AG08395 (cell line): ENCODE measurements around the gene CMTM6.
"Not testable (repeated sequence)": the region's sequence is repeated elsewhere in the genome, so short reads cannot be mapped to it uniquely, and the experiment has no call there.

Source experiments
- DNase-seq: peaks from one replicate; pipeline ENCODE4 v3.0.0; 2012; ENCODE audit warnings: mixed read lengths, low spot score

The CMTM6 gene

GRCh38 chr3:32502118-32502945 is at the start of gene CMTM6:
CMTM6 (minus strand) TSS chr3:32502852; CDS start chr3:32502745, 107 bp downstream.
- DNase-seq, result peak; percentile 97

- DNase-seq, result no peak
Measured at GRCh38 chr3:32552013-32552412, 49.4 kb upstream of the CMTM6 start.

- DNase-seq, result no peak
Measured at GRCh38 chr3:32551496-32551895, 48.8 kb upstream of the CMTM6 start.

DNA sequence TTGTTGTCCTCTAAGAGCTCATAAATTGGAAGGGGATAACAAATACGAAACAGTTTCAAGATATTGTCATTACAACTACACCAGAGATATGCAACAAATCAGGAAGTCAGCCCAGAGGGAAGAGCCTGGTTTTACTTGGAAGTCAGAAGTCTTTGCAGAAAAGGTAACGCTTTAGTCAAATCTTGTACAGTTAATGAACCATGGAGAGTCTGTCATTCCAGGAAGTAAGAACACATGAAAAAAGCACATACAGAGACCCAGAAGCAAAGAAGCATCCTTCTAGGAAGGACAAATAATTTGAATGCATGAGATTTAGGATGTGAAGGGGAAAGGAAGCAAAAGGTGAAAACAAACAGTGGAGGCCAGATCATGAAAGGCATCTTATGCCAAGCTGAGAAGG is 48.4 kb upstream of the CMTM6 start:
- DNase-seq, result no peak

DNA sequence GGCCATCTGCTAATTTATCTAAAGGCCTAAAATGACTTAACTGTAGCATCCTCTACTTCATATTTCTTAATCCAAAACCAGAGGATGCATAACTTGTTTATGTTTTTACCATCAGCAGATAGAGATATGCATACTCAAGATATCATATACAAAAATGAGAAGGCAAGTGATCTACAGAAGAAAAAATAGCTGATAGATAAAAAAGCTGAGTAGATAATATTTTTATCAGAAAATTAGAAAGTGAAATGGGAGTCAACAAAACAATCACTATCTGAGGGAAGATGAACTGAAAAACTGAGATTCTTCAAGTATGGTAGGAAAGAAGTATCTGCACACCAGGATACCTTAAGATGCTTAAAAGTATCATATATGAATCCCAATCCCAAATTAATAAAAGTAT is 42.7 kb upstream of the CMTM6 start:
- no peak for DNase-seq

GRCh38 chr3:32544894-32545293 is 42.2 kb upstream of the CMTM6 start:
- no peak for DNase-seq

DNA sequence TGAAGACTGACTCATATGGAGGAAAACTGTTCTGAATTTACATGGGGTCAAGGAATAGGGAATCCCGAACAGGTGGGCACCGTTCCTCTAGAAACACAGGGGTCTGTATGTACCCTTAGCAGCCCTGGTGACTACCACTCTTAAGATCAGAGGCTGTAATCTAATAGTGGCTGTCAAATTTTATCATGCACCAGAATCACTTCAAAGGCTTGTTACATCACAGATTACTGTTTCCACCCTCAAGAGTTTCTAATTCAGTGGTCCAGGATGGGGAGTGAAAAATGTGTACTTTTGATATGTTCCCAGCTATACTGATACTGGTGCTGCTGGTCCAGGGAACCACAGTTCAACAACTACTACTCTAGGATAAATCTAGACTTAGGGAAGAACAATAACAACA is 40.2 kb upstream of the CMTM6 start:
- no peak for DNase-seq

- no peak for DNase-seq
Measured at GRCh38 chr3:32540899-32541298, 38.2 kb upstream of the CMTM6 start.

DNA sequence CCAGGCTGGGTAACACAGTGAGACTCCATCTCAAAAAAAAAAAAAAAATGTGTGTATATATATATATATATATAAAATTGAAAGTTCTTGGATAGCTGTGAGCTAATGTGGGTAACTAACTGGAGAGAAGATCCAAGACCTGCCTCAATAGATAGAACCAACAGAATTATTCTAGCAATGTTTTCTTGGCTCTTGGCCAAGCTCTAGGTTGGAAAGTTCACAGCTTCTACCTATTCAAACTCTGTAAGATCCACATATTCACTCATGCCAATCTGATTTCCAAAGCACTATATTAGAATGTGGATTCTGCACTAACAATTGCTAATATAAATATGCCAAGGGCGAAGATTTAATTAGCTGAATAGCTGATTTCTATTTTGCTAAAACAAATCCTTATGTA is 29.8 kb upstream of the CMTM6 start:
- DNase-seq, result no peak

DNA sequence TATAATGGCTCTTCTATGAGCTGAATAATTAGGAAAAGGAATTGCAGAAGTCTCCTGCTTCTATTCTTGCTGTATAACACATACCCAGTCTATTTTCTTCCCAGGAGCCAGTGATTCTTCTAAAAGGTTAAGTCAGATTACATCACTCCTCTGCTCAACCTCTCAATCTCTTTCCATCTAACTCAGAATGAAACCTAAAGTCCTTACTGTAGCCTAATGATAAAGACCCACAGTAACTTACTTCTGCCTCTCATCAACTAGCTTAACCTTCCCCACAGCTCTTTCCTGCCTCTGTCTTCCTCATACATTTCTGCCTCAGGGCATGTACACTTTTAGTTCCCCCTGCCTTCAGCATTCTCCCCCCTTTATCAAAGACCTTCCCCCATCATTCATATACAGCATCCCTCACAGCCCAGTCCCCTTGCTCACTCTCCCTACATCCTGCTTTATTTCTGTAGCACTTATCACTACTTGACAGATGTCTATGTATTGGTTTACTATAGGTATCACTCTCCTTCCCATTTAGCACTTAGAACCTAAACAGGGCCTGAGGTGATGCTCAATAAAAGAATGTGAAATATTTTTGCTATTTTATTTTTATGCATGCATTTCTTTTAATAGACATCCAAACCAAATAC is 28.5 kb upstream of the CMTM6 start:
- no peak for DNase-seq

GRCh38 chr3:32525720-32526119 is 23.1 kb upstream of the CMTM6 start:
- DNase-seq, result no peak

GRCh38 chr3:32522682-32523081 is 20.0 kb upstream of the CMTM6 start:
- no peak for DNase-seq

DNA sequence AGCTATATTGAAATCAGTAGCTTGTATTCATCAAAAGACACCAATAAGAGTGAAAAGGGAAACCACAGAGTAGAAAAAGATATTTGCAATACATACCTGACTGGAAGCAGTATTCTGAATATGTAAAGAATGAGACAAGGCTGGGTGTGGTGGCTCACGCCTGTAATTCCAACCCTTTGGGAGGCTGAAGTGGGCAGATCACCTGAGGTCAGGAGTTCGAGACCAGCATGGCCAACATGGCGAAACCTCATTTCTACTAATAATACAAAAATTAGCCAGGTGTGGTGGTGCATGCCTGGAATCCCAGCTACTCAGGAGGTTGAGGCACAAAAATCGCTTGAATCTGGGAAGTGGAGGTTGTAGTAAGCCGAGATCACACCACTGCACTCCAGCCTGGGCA is 16.3 kb upstream of the CMTM6 start:
- DNase-seq, result not testable (repeated sequence)

DNA sequence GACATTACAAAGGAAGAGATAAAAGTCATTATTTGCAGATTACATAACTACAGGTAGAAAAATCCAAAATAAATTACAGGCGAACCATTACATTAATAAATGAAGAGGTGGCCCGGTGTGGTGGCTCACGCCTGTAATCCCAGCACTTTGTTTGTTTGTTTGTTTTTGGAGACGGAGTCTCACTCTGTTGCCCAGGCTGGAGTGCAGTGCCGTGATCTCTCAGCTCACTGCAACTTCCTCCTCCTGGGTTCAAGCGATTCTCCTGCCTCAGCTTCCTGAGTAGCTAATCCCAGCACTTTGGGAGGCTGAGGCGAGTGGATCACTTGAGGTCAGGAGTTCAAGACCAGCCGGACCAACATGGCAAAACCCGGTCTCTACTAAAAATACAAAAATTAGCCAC is 14.1 kb upstream of the CMTM6 start:
- DNase-seq, result not testable (repeated sequence)

GRCh38 chr3:32511005-32511404 is 8.4 kb upstream of the CMTM6 start:
- DNase-seq, result no peak

GRCh38 chr3:32510075-32510724 is 7.5 kb upstream of the CMTM6 start:
- DNase-seq, result peak; percentile 83

- DNase-seq, result peak; percentile 11
Measured at GRCh38 chr3:32508711-32509110, 6.1 kb upstream of the CMTM6 start.

- no peak for DNase-seq
Measured at GRCh38 chr3:32506466-32506865, 3.8 kb upstream of the CMTM6 start.

GRCh38 chr3:32502946-32503286 is 264 bp upstream of the CMTM6 start:
- DNase-seq, result no peak

GRCh38 chr3:32501783-32502117 is 902 bp downstream of the CMTM6 start:
- DNase-seq, result no peak

GRCh38 chr3:32500880-32501782 is 1.5 kb downstream of the CMTM6 start:
- no peak for DNase-seq

DNA sequence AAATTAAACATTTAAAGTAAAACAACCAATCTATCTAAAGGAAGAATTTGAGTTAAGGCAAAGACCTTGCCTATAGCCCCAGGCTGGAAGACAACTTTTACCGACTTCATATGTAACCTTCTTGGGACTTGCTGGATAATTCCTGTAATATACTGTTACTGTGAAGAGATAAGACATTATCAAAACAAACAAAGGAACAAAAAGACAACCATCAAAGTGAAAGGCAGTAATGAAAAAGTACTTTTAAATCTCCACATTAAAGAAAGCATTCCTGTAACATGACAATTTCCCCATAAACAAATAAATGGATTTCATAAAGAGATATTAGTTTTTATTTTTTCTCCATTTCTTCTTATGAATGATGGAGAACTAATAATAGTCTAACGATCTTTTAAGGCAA is 2.4 kb downstream of the CMTM6 start:
- no peak for DNase-seq
